DOHH2 (cell line): Measurements from ENCODE around the gene LEF1.

Source experiments
- H3F3A ChIP-seq: fragments of 200-600 bp; sonication (generic), shearing (Covaris generic); 2 replicates; pipeline ENCODE4 v1.6.0; 2016; ENCODE audit warnings: antibody characterized with exemption, mild to moderate bottlenecking; ENCODE audit not compliant: control insufficient read depth, insufficient read depth
- H3K27ac ChIP-seq: fragments of 200-600 bp; sonication (generic); 2 replicates; pipeline ENCODE4 v1.5.1; 2014; ENCODE audit warnings: low read depth, mild to moderate bottlenecking, low read length, moderate library complexity
- H3K27me3 ChIP-seq: fragments of 200-600 bp; sonication (generic); 2 replicates; pipeline ENCODE4 v1.6.1; 2014; ENCODE audit warnings: mild to moderate bottlenecking, low read length, mixed read lengths; ENCODE audit not compliant: control insufficient read depth
- H3K36me3 ChIP-seq: fragments of 200-600 bp; sonication (generic); 2 replicates; pipeline ENCODE4 v1.6.1; 2014; ENCODE audit warnings: mild to moderate bottlenecking, low read length, moderate library complexity, mixed read lengths; ENCODE audit not compliant: control insufficient read depth
- H3K4me1 ChIP-seq: fragments of 200-600 bp; sonication (generic); 2 replicates; pipeline ENCODE4 v1.6.1; 2014; ENCODE audit warnings: mild to moderate bottlenecking, low read length, mixed read lengths; ENCODE audit not compliant: control insufficient read depth
- H3K4me2 ChIP-seq: fragments of 200-600 bp; sonication (generic); 2 replicates; pipeline ENCODE4 v1.6.0; 2014; ENCODE audit warnings: mild to moderate bottlenecking, low read length, moderate library complexity
- H3K4me3 ChIP-seq: fragments of 200-600 bp; sonication (generic); 2 replicates; pipeline ENCODE4 v1.5.1; 2014; ENCODE audit warnings: mild to moderate bottlenecking, low read length, mixed read lengths
- H3K79me2 ChIP-seq: fragments of 200-600 bp; sonication (generic); 2 replicates; pipeline ENCODE4 v1.6.1; 2014; ENCODE audit warnings: mild to moderate bottlenecking, low read length, mixed read lengths; ENCODE audit not compliant: control insufficient read depth
- H3K9me2 ChIP-seq: fragments of 200-600 bp; sonication (generic); replicated peaks from 2 replicates; pipeline ENCODE4 v1.6.1; 2014; ENCODE audit warnings: mild to moderate bottlenecking, low read length, mixed read lengths; ENCODE audit not compliant: control insufficient read depth
- H3K9me3 ChIP-seq: fragments of 200-600 bp; sonication (generic); 2 replicates; pipeline ENCODE4 v1.6.1; 2014; ENCODE audit warnings: antibody characterized with exemption, low read length, mixed read lengths; ENCODE audit not compliant: control insufficient read depth, insufficient read depth
- H4K20me1 ChIP-seq: fragments of 200-600 bp; sonication (generic); 2 replicates; pipeline ENCODE4 v1.6.0; 2014; ENCODE audit warnings: low read depth, mild to moderate bottlenecking, antibody characterized with exemption, low read length, moderate library complexity; ENCODE audit not compliant: control insufficient read depth, insufficient read depth
- EZH2phosphoT487 ChIP-seq: fragments of 200-600 bp; sonication (generic); IDR thresholded peaks from 2 replicates; pipeline ENCODE4 v1.6.1; 2017; ENCODE audit warnings: borderline replicate concordance, mild to moderate bottlenecking, antibody characterized with exemption, low read length, moderate library complexity, mixed read lengths
- TF ChIP-seq, protein P1 (sequence below): fragments of 200-600 bp; sonication (generic); IDR thresholded peaks from one replicate; pipeline ENCODE4 v1.5.1; 2014; ENCODE audit warnings: antibody characterized with exemption, mild to moderate bottlenecking, low read depth, low read length; ENCODE audit not compliant: poor library complexity, severe bottlenecking

Gene LEF1

DNA sequence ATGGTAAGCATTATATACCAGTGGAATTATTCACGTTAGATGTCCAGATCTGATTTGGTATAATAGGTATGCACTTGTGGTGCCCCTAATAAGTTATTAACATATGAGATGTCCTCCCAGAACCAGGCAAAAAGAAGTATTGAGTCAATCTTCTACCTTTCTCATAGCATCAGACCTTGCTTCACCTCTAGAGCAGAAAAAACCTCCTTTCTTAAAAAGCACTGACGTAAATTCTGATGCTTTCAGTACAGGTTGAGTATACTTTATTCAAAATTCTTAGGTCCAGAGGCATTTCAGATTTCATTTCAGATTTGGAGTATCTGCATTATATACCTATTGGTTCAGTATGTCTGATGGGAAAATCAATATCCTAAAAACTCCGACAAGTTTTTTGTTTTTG lies 22.4 kb downstream of the LEF1 start:
- Histone ChIP-seq H3F3A (no peaks in the 10 kb centered on the region), H3K9me3 (no peaks in the 10 kb centered on the region), H3K4me2 (no peak overlapping the region), H3K79me2 (peaks cover 26% of the 10 kb centered on the region), H3K27me3 (no peaks in the 10 kb centered on the region), H3K4me3 (no peak overlapping the region), H4K20me1 (no peaks in the 10 kb centered on the region; the same call in 1 of the 2 replicates), H3K36me3 (peaks cover 15% of the 10 kb centered on the region), H3K27ac (no peak overlapping the region), H3K9me2 (no peaks in the 10 kb centered on the region), H3K4me1 (peaks cover 20% of the 10 kb centered on the region)
- TF ChIP-seq, protein P1, sequence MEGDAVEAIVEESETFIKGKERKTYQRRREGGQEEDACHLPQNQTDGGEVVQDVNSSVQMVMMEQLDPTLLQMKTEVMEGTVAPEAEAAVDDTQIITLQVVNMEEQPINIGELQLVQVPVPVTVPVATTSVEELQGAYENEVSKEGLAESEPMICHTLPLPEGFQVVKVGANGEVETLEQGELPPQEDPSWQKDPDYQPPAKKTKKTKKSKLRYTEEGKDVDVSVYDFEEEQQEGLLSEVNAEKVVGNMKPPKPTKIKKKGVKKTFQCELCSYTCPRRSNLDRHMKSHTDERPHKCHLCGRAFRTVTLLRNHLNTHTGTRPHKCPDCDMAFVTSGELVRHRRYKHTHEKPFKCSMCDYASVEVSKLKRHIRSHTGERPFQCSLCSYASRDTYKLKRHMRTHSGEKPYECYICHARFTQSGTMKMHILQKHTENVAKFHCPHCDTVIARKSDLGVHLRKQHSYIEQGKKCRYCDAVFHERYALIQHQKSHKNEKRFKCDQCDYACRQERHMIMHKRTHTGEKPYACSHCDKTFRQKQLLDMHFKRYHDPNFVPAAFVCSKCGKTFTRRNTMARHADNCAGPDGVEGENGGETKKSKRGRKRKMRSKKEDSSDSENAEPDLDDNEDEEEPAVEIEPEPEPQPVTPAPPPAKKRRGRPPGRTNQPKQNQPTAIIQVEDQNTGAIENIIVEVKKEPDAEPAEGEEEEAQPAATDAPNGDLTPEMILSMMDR, result no peak
- no peak for TF ChIP-seq EZH2phosphoT487

DNA sequence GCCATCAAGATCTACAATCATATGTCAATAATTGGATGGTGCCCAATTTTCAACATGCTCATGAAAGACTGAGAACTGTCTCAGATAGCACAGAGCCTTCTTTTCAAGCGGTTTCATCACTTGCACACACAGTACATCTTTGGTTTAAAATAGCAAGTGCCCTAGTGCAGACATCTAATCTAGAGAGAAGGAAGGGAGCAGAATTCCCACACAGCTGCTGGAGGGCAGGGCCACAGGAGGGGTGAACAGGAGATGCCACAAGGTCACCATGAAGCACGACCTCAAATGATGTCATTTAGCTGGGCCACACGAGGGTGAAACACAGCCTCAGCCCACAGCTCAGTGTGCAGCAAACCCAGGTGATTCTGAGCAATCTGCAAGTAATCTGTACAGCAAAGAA lies 24.3 kb downstream of the LEF1 start:
- Histone ChIP-seq H3K9me2 (no peaks in the 10 kb centered on the region), H3K27me3 (no peaks in the 10 kb centered on the region), H3K4me1 (peaks cover 37% of the 10 kb centered on the region), H3K36me3 (peaks cover 13% of the 10 kb centered on the region), H3K4me2 (no peak overlapping the region), H4K20me1 (no peaks in the 10 kb centered on the region; the same call in 1 of the 2 replicates), H3K79me2 (peaks cover 34% of the 10 kb centered on the region), H3K4me3 (no peak overlapping the region), H3F3A (no peaks in the 10 kb centered on the region), H3K9me3 (no peaks in the 10 kb centered on the region), H3K27ac (no peak overlapping the region)
- TF ChIP-seq, protein P1, result no peak
- no peak for TF ChIP-seq EZH2phosphoT487

DNA sequence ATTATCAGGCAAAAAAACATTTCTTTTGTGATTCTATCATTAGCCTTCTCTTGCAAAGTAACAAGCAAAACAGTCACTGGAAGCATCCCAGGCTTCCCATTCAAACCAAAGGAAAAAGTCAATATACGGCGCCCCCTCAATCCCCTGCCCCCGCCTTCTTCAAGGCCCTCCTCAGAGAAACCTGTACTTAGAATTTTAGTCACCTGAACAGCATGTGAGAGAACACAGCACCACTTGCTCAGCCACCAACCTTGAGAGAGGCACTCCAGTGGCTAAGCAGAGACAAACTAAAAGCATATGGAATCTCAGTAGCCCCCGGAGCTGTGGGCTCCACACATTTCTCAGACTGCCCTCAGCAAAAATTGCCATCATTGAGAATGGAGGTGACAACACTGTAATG lies 25.2 kb downstream of the LEF1 start:
- Histone ChIP-seq H3K79me2 (peaks cover 39% of the 10 kb centered on the region), H4K20me1 (no peaks in the 10 kb centered on the region; the same call in 1 of the 2 replicates), H3K9me3 (no peaks in the 10 kb centered on the region), H3K27ac (no peak overlapping the region), H3K4me3 (no peak overlapping the region), H3K27me3 (no peaks in the 10 kb centered on the region), H3K36me3 (peaks cover 13% of the 10 kb centered on the region), H3K9me2 (no peaks in the 10 kb centered on the region), H3F3A (no peaks in the 10 kb centered on the region), H3K4me1 (peaks cover 41% of the 10 kb centered on the region), H3K4me2 (no peak overlapping the region)
- TF ChIP-seq, protein P1, result no peak
- TF ChIP-seq EZH2phosphoT487, result no peak
